Glutamatergic neuron (in vitro differentiated cells): ENCODE measurements around the gene COL21A1. TPM values are rescaled to one million over a fixed set of nuclear protein-coding genes. Genes with fewer than 3 reads are reported as not detected.

ENCODE experiments used
- DNase-seq: peaks from one replicate; pipeline ENCODE4 v3.0.0; 2022
- H3K27ac Mint-ChIP-seq: one replicate; pipeline ENCODE4 v1.8.0; 2020; ENCODE audit warnings: mild to moderate bottlenecking, mixed read lengths, inconsistent platforms; ENCODE audit not compliant: unreplicated experiment
- H3K27me3 Mint-ChIP-seq: one replicate; pipeline ENCODE4 v1.8.0; 2020; ENCODE audit warnings: mild to moderate bottlenecking, moderate library complexity, mixed read lengths, inconsistent platforms; ENCODE audit not compliant: unreplicated experiment
- H3K36me3 Mint-ChIP-seq: one replicate; pipeline ENCODE4 v1.8.0; 2020; ENCODE audit warnings: mild to moderate bottlenecking, mixed read lengths, inconsistent platforms; ENCODE audit not compliant: unreplicated experiment
- H3K4me1 Mint-ChIP-seq: one replicate; pipeline ENCODE4 v1.8.0; 2020; ENCODE audit warnings: mild to moderate bottlenecking, low read depth, mixed read lengths, inconsistent platforms; ENCODE audit not compliant: unreplicated experiment
- H3K4me3 Mint-ChIP-seq: one replicate; pipeline ENCODE4 v1.8.0; 2020; ENCODE audit warnings: mild to moderate bottlenecking, mixed read lengths, inconsistent platforms; ENCODE audit not compliant: unreplicated experiment
- H3K9me3 Mint-ChIP-seq: one replicate; pipeline ENCODE4 v1.8.0; 2020; ENCODE audit warnings: mild to moderate bottlenecking, moderate library complexity, mixed read lengths, inconsistent platforms; ENCODE audit not compliant: unreplicated experiment
- CTCF ChIP-seq: fragments of 200-600 bp; sonication (generic); IDR thresholded peaks from one replicate; pipeline ENCODE4 v1.5.0; 2021; ENCODE audit not compliant: partially characterized antibody, unreplicated experiment
- total RNA-seq: library from RNA; stranded (reverse); fragmentation: NEBNext Ultra II Directional; extraction: Animal tissue kit (Norgen Biotek cat#: 25700); gene quantifications from one replicate; pipeline ENCODE4 v1.2.1, GENCODE V29; 2021; ENCODE audit not compliant: unreplicated experiment

Gene COL21A1
- total RNA-seq, 1 donor from 2014 or later, result 0.69 TPM

- Mint-ChIP-seq H3K4me1 (peaks cover 2% of the 10 kb centered on the region), H3K4me3 (no peak overlapping the region), H3K27me3 (no peaks in the 10 kb centered on the region), H3K36me3 (no peaks in the 10 kb centered on the region), H3K9me3 (no peaks in the 10 kb centered on the region), H3K27ac (no peak overlapping the region)
- TF ChIP-seq CTCF, result no peak
- DNase-seq, result no peak
Observed at GRCh38 chr6:56241124-56241802, 6.1 kb downstream of the COL21A1 start.

- Mint-ChIP-seq H3K27me3 (no peaks in the 10 kb centered on the region), H3K36me3 (no peaks in the 10 kb centered on the region), H3K4me3 (no peak overlapping the region), H3K4me1 (no peaks in the 10 kb centered on the region), H3K9me3 (no peaks in the 10 kb centered on the region), H3K27ac (no peak overlapping the region)
- DNase-seq, result no peak
- TF ChIP-seq CTCF, result no peak
Observed at GRCh38 chr6:56238352-56238751, 9.0 kb downstream of the COL21A1 start.

- no peak overlapping the region for H3K4me3 Mint-ChIP-seq
- no peak for DNase-seq
- no peaks in the 10 kb centered on the region for H3K9me3 Mint-ChIP-seq
- H3K27me3 Mint-ChIP-seq, result no peaks in the 10 kb centered on the region
- no peak overlapping the region for H3K27ac Mint-ChIP-seq
- no peaks in the 10 kb centered on the region for H3K4me1 Mint-ChIP-seq
- no peak for TF ChIP-seq CTCF
- no peaks in the 10 kb centered on the region for H3K36me3 Mint-ChIP-seq
Observed at GRCh38 chr6:56235245-56235644, 12.1 kb downstream of the COL21A1 start.

DNA sequence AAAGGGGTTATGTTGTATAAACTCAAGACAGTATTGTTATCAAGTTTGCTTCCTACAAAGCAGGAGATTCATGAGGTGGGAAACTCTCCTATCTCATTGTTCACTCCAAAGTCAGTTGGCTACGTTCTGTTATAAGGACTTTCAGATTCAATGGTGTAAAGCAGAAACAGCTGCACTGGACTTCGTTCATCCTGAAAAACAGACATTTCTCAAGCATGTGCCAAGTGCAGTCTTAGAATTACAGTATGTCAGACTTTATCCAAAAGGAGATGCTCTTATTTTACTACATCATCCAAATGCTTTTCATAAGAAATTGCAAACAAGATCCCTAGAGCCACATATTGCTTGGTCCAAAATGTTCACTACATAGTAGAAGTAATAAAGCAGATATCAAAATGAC, 14.9 kb downstream of the COL21A1 start:
- H3K4me3 Mint-ChIP-seq, result no peak overlapping the region
- no peak overlapping the region for H3K27ac Mint-ChIP-seq
- H3K36me3 Mint-ChIP-seq, result no peaks in the 10 kb centered on the region
- TF ChIP-seq CTCF, result no peak
- no peaks in the 10 kb centered on the region for H3K9me3 Mint-ChIP-seq
- no peaks in the 10 kb centered on the region for H3K4me1 Mint-ChIP-seq
- H3K27me3 Mint-ChIP-seq, result no peaks in the 10 kb centered on the region
- DNase-seq, result no peak

- DNase-seq, result no peak
- no peaks in the 10 kb centered on the region for H3K27me3 Mint-ChIP-seq
- no peaks in the 10 kb centered on the region for H3K36me3 Mint-ChIP-seq
- no peak overlapping the region for H3K4me3 Mint-ChIP-seq
- no peak for TF ChIP-seq CTCF
- no peaks in the 10 kb centered on the region for H3K4me1 Mint-ChIP-seq
- no peaks in the 10 kb centered on the region for H3K9me3 Mint-ChIP-seq
- H3K27ac Mint-ChIP-seq, result no peak overlapping the region
Observed at GRCh38 chr6:56231827-56232226, 15.6 kb downstream of the COL21A1 start.
